ENCODE results near the gene EIF4H.

EIF4H gene

GRCh38 chr7:74226633-74227032, 52.5 kb downstream of the EIF4H start:
- H3K27ac ChIP-seq (ENCODE audit: low read depth, low read length) = no peak overlapping the region
- no peaks in the 10 kb centered on the region for H3K9me3 ChIP-seq (ENCODE audit: control insufficient read depth, insufficient read depth, low read depth, low read length)
- H3K4me3 ChIP-seq (ENCODE audit: low read depth, low read length) = no peak overlapping the region
- no peaks in the 10 kb centered on the region for H3K4me1 ChIP-seq (ENCODE audit: control insufficient read depth, insufficient read depth, low read length)
- H3K36me3 ChIP-seq (ENCODE audit: control insufficient read depth, insufficient read depth, low read length) = peaks cover 45% of the 10 kb centered on the region
- H3K9ac ChIP-seq (ENCODE audit: low read length) = no peak overlapping the region
- H3K27me3 ChIP-seq (ENCODE audit: control insufficient read depth, insufficient read depth, low read length) = no peaks in the 10 kb centered on the region

- Histone ChIP-seq H3K4me1 (ENCODE audit: control insufficient read depth, insufficient read depth, low read length) (no peaks in the 10 kb centered on the region), H3K27me3 (ENCODE audit: control insufficient read depth, insufficient read depth, low read length) (no peaks in the 10 kb centered on the region), H3K9ac (ENCODE audit: low read length) (no peak overlapping the region), H3K36me3 (ENCODE audit: control insufficient read depth, insufficient read depth, low read length) (peaks cover 68% of the 10 kb centered on the region), H3K4me3 (ENCODE audit: low read depth, low read length) (no peak overlapping the region), H3K27ac (ENCODE audit: low read depth, low read length) (no peak overlapping the region), H3K9me3 (ENCODE audit: control insufficient read depth, insufficient read depth, low read depth, low read length) (no peaks in the 10 kb centered on the region)
Measured at GRCh38 chr7:74228951-74229900, 55.1 kb downstream of the EIF4H start.

DNA sequence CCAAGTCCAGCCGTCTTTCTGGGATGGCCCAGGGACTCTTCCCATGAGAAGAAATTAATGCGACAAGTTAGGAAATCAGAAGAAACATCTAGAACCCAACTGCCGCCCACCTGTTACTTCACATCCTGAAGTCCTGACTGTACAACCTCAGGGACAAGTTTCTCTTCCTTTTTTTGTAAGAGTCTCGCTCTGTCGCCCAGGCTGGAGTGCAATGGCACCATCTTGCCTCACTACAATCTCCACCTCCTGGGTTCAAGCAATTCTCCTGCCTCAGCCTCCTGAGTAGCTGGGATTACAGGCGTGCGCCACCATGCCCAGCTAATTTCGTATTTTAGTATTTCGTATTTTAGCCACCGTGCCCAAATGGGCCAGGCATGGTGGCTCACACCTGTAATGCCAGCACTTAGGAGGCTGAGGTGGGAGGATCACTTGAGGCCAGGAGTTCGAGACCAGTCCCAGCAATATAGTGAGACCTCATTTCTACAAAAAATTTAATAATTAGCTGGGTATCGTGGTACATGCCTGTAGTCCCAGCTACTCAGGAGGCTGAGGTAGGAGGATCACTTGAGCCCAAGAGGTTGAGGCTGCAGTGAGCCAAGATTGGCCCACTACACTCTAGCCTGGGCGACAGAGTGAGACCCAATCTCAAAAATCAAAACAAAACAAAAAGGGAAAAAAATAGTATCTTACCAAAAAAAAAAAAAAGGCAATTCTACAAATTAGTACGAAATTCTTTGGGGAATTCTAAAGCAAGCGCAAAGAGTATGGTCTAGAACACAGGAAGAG, 56.5 kb downstream of the EIF4H start:
- Histone ChIP-seq H3K9me3 (ENCODE audit: control insufficient read depth, insufficient read depth, low read depth, low read length) (no peaks in the 10 kb centered on the region), H3K4me3 (ENCODE audit: low read depth, low read length) (no peak overlapping the region), H3K27ac (ENCODE audit: low read depth, low read length) (no peak overlapping the region), H3K27me3 (ENCODE audit: control insufficient read depth, insufficient read depth, low read length) (no peaks in the 10 kb centered on the region), H3K9ac (ENCODE audit: low read length) (no peak overlapping the region), H3K36me3 (ENCODE audit: control insufficient read depth, insufficient read depth, low read length) (peaks cover 75% of the 10 kb centered on the region), H3K4me1 (ENCODE audit: control insufficient read depth, insufficient read depth, low read length) (no peaks in the 10 kb centered on the region)

- Histone ChIP-seq H3K36me3 (ENCODE audit: control insufficient read depth, insufficient read depth, low read length) (peaks cover 77% of the 10 kb centered on the region), H3K4me1 (ENCODE audit: control insufficient read depth, insufficient read depth, low read length) (no peaks in the 10 kb centered on the region), H3K9ac (ENCODE audit: low read length) (no peak overlapping the region), H3K27ac (ENCODE audit: low read depth, low read length) (no peak overlapping the region), H3K4me3 (ENCODE audit: low read depth, low read length) (no peak overlapping the region), H3K9me3 (ENCODE audit: control insufficient read depth, insufficient read depth, low read depth, low read length) (no peaks in the 10 kb centered on the region), H3K27me3 (ENCODE audit: control insufficient read depth, insufficient read depth, low read length) (no peaks in the 10 kb centered on the region)
Measured at GRCh38 chr7:74231232-74231590, 57.1 kb downstream of the EIF4H start.

- H3K36me3 ChIP-seq (ENCODE audit: control insufficient read depth, insufficient read depth, low read length) = peaks cover 91% of the 10 kb centered on the region
- no peak overlapping the region for H3K4me3 ChIP-seq (ENCODE audit: low read depth, low read length)
- H3K4me1 ChIP-seq (ENCODE audit: control insufficient read depth, insufficient read depth, low read length) = no peaks in the 10 kb centered on the region
- no peak overlapping the region for H3K27ac ChIP-seq (ENCODE audit: low read depth, low read length)
- H3K9ac ChIP-seq (ENCODE audit: low read length) = no peak overlapping the region
- no peaks in the 10 kb centered on the region for H3K9me3 ChIP-seq (ENCODE audit: control insufficient read depth, insufficient read depth, low read depth, low read length)
- H3K27me3 ChIP-seq (ENCODE audit: control insufficient read depth, insufficient read depth, low read length) = no peaks in the 10 kb centered on the region
Measured at GRCh38 chr7:74233655-74234285, 59.6 kb downstream of the EIF4H start.

GRCh38 chr7:74235518-74236268, 61.5 kb downstream of the EIF4H start:
- H3K4me3 ChIP-seq (ENCODE audit: low read depth, low read length) = no peak overlapping the region
- peaks cover 95% of the 10 kb centered on the region for H3K36me3 ChIP-seq (ENCODE audit: control insufficient read depth, insufficient read depth, low read length)
- no peaks in the 10 kb centered on the region for H3K9me3 ChIP-seq (ENCODE audit: control insufficient read depth, insufficient read depth, low read depth, low read length)
- H3K27me3 ChIP-seq (ENCODE audit: control insufficient read depth, insufficient read depth, low read length) = no peaks in the 10 kb centered on the region
- no peak overlapping the region for H3K27ac ChIP-seq (ENCODE audit: low read depth, low read length)
- no peaks in the 10 kb centered on the region for H3K4me1 ChIP-seq (ENCODE audit: control insufficient read depth, insufficient read depth, low read length)
- H3K9ac ChIP-seq (ENCODE audit: low read length) = no peak overlapping the region

DNA sequence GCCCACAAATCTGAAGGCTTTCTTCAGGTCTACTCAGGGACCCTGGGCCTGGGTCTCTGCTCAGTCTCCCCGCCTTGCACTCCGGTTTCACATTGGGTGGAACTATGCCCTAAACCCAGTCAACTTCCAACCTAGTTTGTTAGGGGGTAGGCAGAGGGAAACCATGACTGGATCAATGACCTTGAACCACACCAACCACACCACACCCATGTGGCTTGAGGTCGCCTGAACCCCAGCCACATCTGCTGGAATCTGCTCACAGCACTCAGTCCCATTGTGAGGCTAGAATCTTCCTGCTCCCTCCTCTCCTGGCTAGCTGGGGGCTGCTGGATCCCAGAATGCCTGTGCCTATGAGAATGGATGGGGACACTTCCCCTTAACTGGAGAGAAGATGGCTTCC, 62.1 kb downstream of the EIF4H start:
- Histone ChIP-seq H3K27ac (ENCODE audit: low read depth, low read length) (no peak overlapping the region), H3K9me3 (ENCODE audit: control insufficient read depth, insufficient read depth, low read depth, low read length) (no peaks in the 10 kb centered on the region), H3K4me3 (ENCODE audit: low read depth, low read length) (no peak overlapping the region), H3K36me3 (ENCODE audit: control insufficient read depth, insufficient read depth, low read length) (peaks cover 95% of the 10 kb centered on the region), H3K9ac (ENCODE audit: low read length) (no peak overlapping the region), H3K27me3 (ENCODE audit: control insufficient read depth, insufficient read depth, low read length) (no peaks in the 10 kb centered on the region), H3K4me1 (ENCODE audit: control insufficient read depth, insufficient read depth, low read length) (no peaks in the 10 kb centered on the region)

DNA sequence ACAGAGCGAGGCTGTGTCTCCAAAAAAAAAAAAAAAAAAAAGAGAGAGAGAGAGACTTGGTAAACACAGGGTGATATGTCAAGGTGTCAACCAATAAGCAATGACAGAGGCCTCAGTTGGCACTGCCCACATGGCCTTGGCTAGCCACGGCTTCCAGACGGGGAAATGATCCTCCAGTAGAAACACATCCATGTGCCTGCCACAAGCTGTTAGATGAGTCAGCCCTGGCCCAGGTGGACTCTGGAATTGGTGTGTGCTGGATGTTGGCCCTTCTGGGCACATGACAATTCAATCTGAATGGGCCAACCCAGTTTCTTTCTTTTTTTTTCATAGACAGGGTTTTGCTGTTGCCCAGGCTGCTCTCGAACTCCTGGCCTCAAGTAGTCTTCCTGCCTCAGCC, 66.3 kb downstream of the EIF4H start:
- H3K36me3 ChIP-seq (ENCODE audit: control insufficient read depth, insufficient read depth, low read length) = peaks cover 95% of the 10 kb centered on the region
- H3K4me1 ChIP-seq (ENCODE audit: control insufficient read depth, insufficient read depth, low read length) = no peaks in the 10 kb centered on the region

DNA sequence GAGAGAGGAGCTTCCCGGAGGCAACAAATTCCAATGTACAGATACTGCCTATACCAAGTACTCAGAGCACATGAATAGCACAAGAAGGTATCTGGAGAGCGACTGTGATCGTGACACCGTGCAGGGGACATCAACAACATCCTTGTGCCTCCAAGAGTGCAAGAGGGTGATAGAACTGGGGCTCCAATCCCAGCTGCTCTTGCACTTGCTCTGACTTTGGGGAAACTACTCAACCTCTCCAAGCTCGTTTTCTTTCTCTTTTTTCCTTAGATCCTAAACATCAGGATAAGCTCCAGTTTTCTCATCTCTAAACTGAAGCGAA, 67.9 kb downstream of the EIF4H start:
- Histone ChIP-seq H3K4me1 (ENCODE audit: control insufficient read depth, insufficient read depth, low read length) (no peaks in the 10 kb centered on the region), H3K9ac (ENCODE audit: low read length) (no peak overlapping the region), H3K4me3 (ENCODE audit: low read depth, low read length) (no peak overlapping the region), H3K36me3 (ENCODE audit: control insufficient read depth, insufficient read depth, low read length) (peaks cover 89% of the 10 kb centered on the region), H3K27ac (ENCODE audit: low read depth, low read length) (no peak overlapping the region), H3K9me3 (ENCODE audit: control insufficient read depth, insufficient read depth, low read depth, low read length) (no peaks in the 10 kb centered on the region), H3K27me3 (ENCODE audit: control insufficient read depth, insufficient read depth, low read length) (no peaks in the 10 kb centered on the region)

More for the DNA sequence above, 66.3 kb downstream of the EIF4H start:
- no peak overlapping the region for H3K9ac ChIP-seq (ENCODE audit: low read length)
- no peaks in the 10 kb centered on the region for H3K9me3 ChIP-seq (ENCODE audit: control insufficient read depth, insufficient read depth, low read depth, low read length)
- H3K27ac ChIP-seq (ENCODE audit: low read depth, low read length) = no peak overlapping the region
- H3K27me3 ChIP-seq (ENCODE audit: control insufficient read depth, insufficient read depth, low read length) = no peaks in the 10 kb centered on the region
- no peak overlapping the region for H3K4me3 ChIP-seq (ENCODE audit: low read depth, low read length)

- H3K9me3 ChIP-seq (ENCODE audit: control insufficient read depth, insufficient read depth, low read depth, low read length) = no peaks in the 10 kb centered on the region
- H3K27ac ChIP-seq (ENCODE audit: low read depth, low read length) = no peak overlapping the region
- H3K36me3 ChIP-seq (ENCODE audit: control insufficient read depth, insufficient read depth, low read length) = peaks cover 88% of the 10 kb centered on the region
- no peaks in the 10 kb centered on the region for H3K4me1 ChIP-seq (ENCODE audit: control insufficient read depth, insufficient read depth, low read length)
- no peak overlapping the region for H3K4me3 ChIP-seq (ENCODE audit: low read depth, low read length)
- no peaks in the 10 kb centered on the region for H3K27me3 ChIP-seq (ENCODE audit: control insufficient read depth, insufficient read depth, low read length)
- no peak overlapping the region for H3K9ac ChIP-seq (ENCODE audit: low read length)
Measured at GRCh38 chr7:74246497-74246896, 72.3 kb downstream of the EIF4H start.

Measured in HUES6 (cell line).